Stimulated activated naive B cell treated with anti-CD40 and anti-IgM and Interleukin-4, amounts not matched to agents 10 μg/mL and 1 μg/mL and 100 μg/mL, for 72 hours (primary cell): ENCODE data around the gene FKBP6.
"Not testable (repeated sequence)": the region's sequence is repeated elsewhere in the genome, so short reads cannot be mapped to it uniquely, and the experiment has no call there.

Source experiments
- ATAC-seq, 2 donors: fragments of 150-1000 bp; cut with Tn5 transposase; replicated peaks; 2 replicates each; pipeline ENCODE4 v1.10.0; 2021; ENCODE audit warnings: moderate library complexity in 1 of 2
- DNase-seq: peaks from one replicate; pipeline ENCODE4 v3.0.0; 2021
- H3K27ac Mint-ChIP-seq: one replicate; pipeline ENCODE4 v1.8.0; 2022; ENCODE audit warnings: mild to moderate bottlenecking, mixed read lengths
- H3K27me3 Mint-ChIP-seq, 2 donors: one replicate each; pipeline ENCODE4 v1.8.0; 2022; ENCODE audit warnings: mixed read lengths in 2 of 2
- H3K36me3 Mint-ChIP-seq, 2 donors: one replicate each; pipeline ENCODE4 v1.8.0; 2022; ENCODE audit warnings: mixed read lengths in 2 of 2, mild to moderate bottlenecking in 1 of 2
- H3K4me1 Mint-ChIP-seq, 2 donors: one replicate each; pipeline ENCODE4 v1.8.0; 2022; ENCODE audit warnings: mixed read lengths in 2 of 2, mild to moderate bottlenecking in 1 of 2
- H3K4me3 Mint-ChIP-seq, 2 donors: one replicate each; pipeline ENCODE4 v1.8.0; 2022; ENCODE audit warnings: mild to moderate bottlenecking in 2 of 2, mixed read lengths in 2 of 2, moderate library complexity in 1 of 2
- H3K9me3 Mint-ChIP-seq, 2 donors: one replicate each; pipeline ENCODE4 v1.8.0; 2022; ENCODE audit warnings: mixed read lengths in 2 of 2, mild to moderate bottlenecking in 1 of 2

Gene FKBP6

GRCh38 chr7:73376671-73377412, 48.9 kb downstream of the FKBP6 start:
- ATAC-seq, result no peak
- no peak overlapping the region for H3K27ac Mint-ChIP-seq

GRCh38 chr7:73377413-73378200, 49.6 kb downstream of the FKBP6 start:
- H3K4me3 Mint-ChIP-seq, result peak overlapping the region; percentile 30 to 62
- peaks cover 0 to 12% of the 10 kb centered on the region in 2 donors for H3K4me1 Mint-ChIP-seq
- not testable (repeated sequence) for ATAC-seq, H3K27ac Mint-ChIP-seq, H3K9me3 Mint-ChIP-seq, DNase-seq, H3K36me3 Mint-ChIP-seq
- H3K27me3 Mint-ChIP-seq, result peaks cover 30 to 45% of the 10 kb centered on the region in 2 donors

More at GRCh38 chr7:73376671-73377412, 48.9 kb downstream of the FKBP6 start:
- Mint-ChIP-seq H3K4me3 (peak overlapping the region; percentile 30 to 62), H3K4me1 (peaks cover 0 to 12% of the 10 kb centered on the region in 2 donors), H3K9me3 (no peaks in the 10 kb centered on the region), H3K36me3 (no peaks in the 10 kb centered on the region), H3K27me3 (peaks cover 30 to 45% of the 10 kb centered on the region in 2 donors)
- no peak for DNase-seq

- Mint-ChIP-seq H3K36me3 (peaks cover 0 to 8% of the 10 kb centered on the region in 2 donors), H3K4me3 (no peak overlapping the region), H3K4me1 (no peaks in the 10 kb centered on the region), H3K27me3 (peaks cover 7% of the 10 kb centered on the region in 2 donors), H3K9me3 (peaks cover 7 to 11% of the 10 kb centered on the region in 2 donors), H3K27ac (no peak overlapping the region)
- DNase-seq, result no peak
- ATAC-seq, result no peak
Measured at GRCh38 chr7:73382934-73383503, 55.1 kb downstream of the FKBP6 start.

GRCh38 chr7:73387221-73387828, 59.4 kb downstream of the FKBP6 start:
- no peak for ATAC-seq
- Mint-ChIP-seq H3K9me3 (peaks cover 18 to 24% of the 10 kb centered on the region in 2 donors), H3K27ac (no peak overlapping the region), H3K4me1 (no peaks in the 10 kb centered on the region), H3K27me3 (peaks cover 0 to 5% of the 10 kb centered on the region in 2 donors), H3K4me3 (no peak overlapping the region), H3K36me3 (peaks cover 3 to 12% of the 10 kb centered on the region in 2 donors)
- no peak for DNase-seq

- Mint-ChIP-seq H3K27ac (no peak overlapping the region), H3K9me3 (peaks cover 18 to 24% of the 10 kb centered on the region in 2 donors), H3K27me3 (peaks cover 0 to 5% of the 10 kb centered on the region in 2 donors), H3K36me3 (peaks cover 3 to 12% of the 10 kb centered on the region in 2 donors), H3K4me1 (no peaks in the 10 kb centered on the region), H3K4me3 (no peak overlapping the region)
- no peak for ATAC-seq
- DNase-seq, result no peak
Measured at GRCh38 chr7:73387908-73388414, 60.0 kb downstream of the FKBP6 start.

- Mint-ChIP-seq H3K4me3 (no peak overlapping the region), H3K27me3 (peaks cover 14 to 25% of the 10 kb centered on the region in 2 donors), H3K27ac (no peak overlapping the region), H3K36me3 (peaks cover 3 to 7% of the 10 kb centered on the region in 2 donors), H3K9me3 (peaks cover 16 to 19% of the 10 kb centered on the region in 2 donors), H3K4me1 (no peaks in the 10 kb centered on the region)
- DNase-seq (no peak), ATAC-seq (no peak)
Measured at GRCh38 chr7:73391396-73391795, 63.4 kb downstream of the FKBP6 start.

- no peak for DNase-seq
- peaks cover 0 to 3% of the 10 kb centered on the region in 2 donors for H3K4me1 Mint-ChIP-seq
- H3K9me3 Mint-ChIP-seq, result peaks cover 8% of the 10 kb centered on the region in 2 donors
- H3K36me3 Mint-ChIP-seq, result no peaks in the 10 kb centered on the region
- no peak for ATAC-seq
- H3K27me3 Mint-ChIP-seq, result peaks cover 21 to 31% of the 10 kb centered on the region in 2 donors
- H3K4me3 Mint-ChIP-seq, result no peak overlapping the region
- no peak overlapping the region for H3K27ac Mint-ChIP-seq
Measured at GRCh38 chr7:73394422-73394821, 66.5 kb downstream of the FKBP6 start.

- H3K27ac Mint-ChIP-seq, result no peak overlapping the region
- peaks cover 0 to 3% of the 10 kb centered on the region in 2 donors for H3K4me1 Mint-ChIP-seq
- ATAC-seq, result no peak
- H3K27me3 Mint-ChIP-seq, result peaks cover 21 to 31% of the 10 kb centered on the region in 2 donors
- H3K9me3 Mint-ChIP-seq, result peaks cover 0 to 3% of the 10 kb centered on the region in 2 donors
- no peaks in the 10 kb centered on the region for H3K36me3 Mint-ChIP-seq
- DNase-seq, result no peak
- H3K4me3 Mint-ChIP-seq, result no peak overlapping the region
Measured at GRCh38 chr7:73395538-73396503, 67.9 kb downstream of the FKBP6 start.

- ATAC-seq (no peak), DNase-seq (no peak)
- Mint-ChIP-seq H3K9me3 (no peaks in the 10 kb centered on the region), H3K4me1 (peaks cover 0 to 3% of the 10 kb centered on the region in 2 donors), H3K36me3 (no peaks in the 10 kb centered on the region), H3K27ac (peak overlapping the region; percentile 56), H3K27me3 (peaks cover 21 to 26% of the 10 kb centered on the region in 2 donors), H3K4me3 (no peak overlapping the region)
Measured at GRCh38 chr7:73397521-73398281, 69.7 kb downstream of the FKBP6 start.

GRCh38 chr7:73399185-73400050, 71.5 kb downstream of the FKBP6 start:
- H3K4me1 Mint-ChIP-seq, H3K9me3 Mint-ChIP-seq, H3K36me3 Mint-ChIP-seq: not testable (repeated sequence)
- ATAC-seq (peak; percentile 90), DNase-seq (peak; percentile 79)
- Mint-ChIP-seq H3K27ac (peak overlapping the region; percentile 6), H3K4me3 (peak overlapping the region; percentile 66 to 67), H3K27me3 (peaks cover 16 to 21% of the 10 kb centered on the region in 2 donors)

- ATAC-seq, result not testable (repeated sequence)
Measured at GRCh38 chr7:73404860-73405259, 76.9 kb downstream of the FKBP6 start.

More at GRCh38 chr7:73404860-73405259, 76.9 kb downstream of the FKBP6 start:
- DNase-seq, H3K36me3 Mint-ChIP-seq, H3K4me3 Mint-ChIP-seq, H3K9me3 Mint-ChIP-seq, H3K4me1 Mint-ChIP-seq, H3K27me3 Mint-ChIP-seq, H3K27ac Mint-ChIP-seq: not testable (repeated sequence)
